Measurements from ENCODE around the gene GATA5. TPM values are rescaled to one million over a fixed set of nuclear protein-coding genes. Genes with fewer than 3 reads are reported as not detected.

GATA5 gene
- total and polyA plus RNA-seq, 2 donors (not counting 3 experiments of a cell fraction or from before 2014, with no cell fraction given), result not detected

GRCh38 chr20:62415354-62416111 is 60.3 kb downstream of the GATA5 start:
- no peaks in the 10 kb centered on the region for H3K79me2 ChIP-seq (ENCODE audit: control insufficient read depth, insufficient read depth, low read length)
- no peaks in the 10 kb centered on the region for H3K9me1 ChIP-seq (replicated peaks; ENCODE audit: control insufficient read depth, extremely low read depth, insufficient read depth, low read length)
- H3K4me2 ChIP-seq (ENCODE audit: insufficient read depth, low read length), result no peak overlapping the region
- H3K9me3 ChIP-seq (replicated peaks; ENCODE audit: control insufficient read depth, insufficient read depth, low read length), result no peaks in the 10 kb centered on the region
- POLR2A ChIA-PET, result no interaction called here
- no TSS peak for BruUV-seq (replicated peaks)
- TF ChIP-seq POLR2A (IDR thresholded peaks at IDR 0.05; ENCODE audit: low read depth, low read length) (no peak), FOS (IDR thresholded peaks at IDR 0.05; ENCODE audit: borderline replicate concordance, insufficient read depth, low read length) (no peak), GATA2 (IDR thresholded peaks at IDR 0.05; ENCODE audit: insufficient read depth, insufficient read length, low read depth, low read length) (no peak), CTCF (IDR thresholded peaks at IDR 0.05; ENCODE audit: extremely low read depth in 1 of 2, insufficient read depth in 1 of 2, low read depth in 1 of 2, low read length in 2 of 2) (no peak), JUN (IDR thresholded peaks at IDR 0.05; ENCODE audit: borderline replicate concordance, insufficient read depth, insufficient read length, low read depth) (no peak), POLR2AphosphoS5 (IDR thresholded peaks at IDR 0.05; ENCODE audit: insufficient read depth, low read depth, low read length) (no peak), MAX (IDR thresholded peaks at IDR 0.05; ENCODE audit: insufficient read depth, insufficient read length) (no peak), EZH2 (IDR thresholded peaks at IDR 0.05; ENCODE audit: borderline replicate concordance, low read depth, low read length, severe bottlenecking) (no peak), MYC (IDR thresholded peaks at IDR 0.05; ENCODE audit: low read depth, low read length) (no peak)
- no peak for DNase-seq (ENCODE audit: low read depth, low spot score)
- dilution Hi-C loops (cut with MboI; ENCODE audit: extremely low pct_ligation_motif_present, low sequenced_read_pairs) (no loop called here), intact Hi-C loops (cut with micrococcal nuclease) (no loop called here)
- no peaks in the 10 kb centered on the region for H3K27me3 ChIP-seq (ENCODE audit: control insufficient read depth in 2 of 2, insufficient read depth in 2 of 2, low read length in 2 of 2)
- no peak overlapping the region for H3K9ac ChIP-seq (replicated peaks; ENCODE audit: extremely low read depth, insufficient read depth, low read length)
- no peak for FAIRE-seq
- H3K27ac ChIP-seq (ENCODE audit: insufficient read depth, low read depth, low read length), result no peak overlapping the region
- H2AFZ ChIP-seq (ENCODE audit: low read depth, low read length), result no peak overlapping the region
- no peaks in the 10 kb centered on the region for H3K36me3 ChIP-seq (ENCODE audit: control insufficient read depth in 2 of 2, extremely low read depth in 1 of 2, insufficient read depth in 2 of 2, low read length in 2 of 2)
- H3K4me3 ChIP-seq (replicated peaks in 1 of 3; ENCODE audit: insufficient read depth in 1 of 3, low read depth in 1 of 3, low read length in 3 of 3), result no peak overlapping the region
- H4K20me1 ChIP-seq (replicated peaks; ENCODE audit: control insufficient read depth, extremely low read depth, insufficient read depth, low read length), result no peaks in the 10 kb centered on the region
- no peaks in the 10 kb centered on the region for H3K4me1 ChIP-seq (ENCODE audit: control insufficient read depth, extremely low read depth, insufficient read depth, low read length)
- CTCF ChIA-PET, result interaction anchor here (1.2 kb wide), 1 partner anchor 202 kb away, joined by 3 read pairs; no protein-coding TSS in a partner anchor

Measured in endothelial cell of umbilical vein (primary cell).